Activated naive CD8-positive, alpha-beta T cell (primary cell): ENCODE data around the gene C5AR1.
"Not testable (repeated sequence)": the region's sequence is repeated elsewhere in the genome, so short reads cannot be mapped to it uniquely, and the experiment has no call there.

Experiments
- H3K27ac Mint-ChIP-seq: one replicate; pipeline ENCODE4 v1.8.0; 2021; ENCODE audit warnings: mixed read lengths
- H3K27me3 Mint-ChIP-seq: one replicate; pipeline ENCODE4 v1.8.0; 2021; ENCODE audit warnings: mixed read lengths
- H3K36me3 Mint-ChIP-seq: one replicate; pipeline ENCODE4 v1.8.0; 2021; ENCODE audit warnings: mixed read lengths
- H3K4me1 Mint-ChIP-seq: one replicate; pipeline ENCODE4 v1.8.0; 2021; ENCODE audit warnings: low read depth, mixed read lengths
- H3K4me3 Mint-ChIP-seq: one replicate; pipeline ENCODE4 v1.8.0; 2021; ENCODE audit warnings: mild to moderate bottlenecking, mixed read lengths
- H3K9me3 Mint-ChIP-seq: one replicate; pipeline ENCODE4 v1.8.0; 2021; ENCODE audit warnings: low read depth, mixed read lengths

The C5AR1 gene

DNA sequence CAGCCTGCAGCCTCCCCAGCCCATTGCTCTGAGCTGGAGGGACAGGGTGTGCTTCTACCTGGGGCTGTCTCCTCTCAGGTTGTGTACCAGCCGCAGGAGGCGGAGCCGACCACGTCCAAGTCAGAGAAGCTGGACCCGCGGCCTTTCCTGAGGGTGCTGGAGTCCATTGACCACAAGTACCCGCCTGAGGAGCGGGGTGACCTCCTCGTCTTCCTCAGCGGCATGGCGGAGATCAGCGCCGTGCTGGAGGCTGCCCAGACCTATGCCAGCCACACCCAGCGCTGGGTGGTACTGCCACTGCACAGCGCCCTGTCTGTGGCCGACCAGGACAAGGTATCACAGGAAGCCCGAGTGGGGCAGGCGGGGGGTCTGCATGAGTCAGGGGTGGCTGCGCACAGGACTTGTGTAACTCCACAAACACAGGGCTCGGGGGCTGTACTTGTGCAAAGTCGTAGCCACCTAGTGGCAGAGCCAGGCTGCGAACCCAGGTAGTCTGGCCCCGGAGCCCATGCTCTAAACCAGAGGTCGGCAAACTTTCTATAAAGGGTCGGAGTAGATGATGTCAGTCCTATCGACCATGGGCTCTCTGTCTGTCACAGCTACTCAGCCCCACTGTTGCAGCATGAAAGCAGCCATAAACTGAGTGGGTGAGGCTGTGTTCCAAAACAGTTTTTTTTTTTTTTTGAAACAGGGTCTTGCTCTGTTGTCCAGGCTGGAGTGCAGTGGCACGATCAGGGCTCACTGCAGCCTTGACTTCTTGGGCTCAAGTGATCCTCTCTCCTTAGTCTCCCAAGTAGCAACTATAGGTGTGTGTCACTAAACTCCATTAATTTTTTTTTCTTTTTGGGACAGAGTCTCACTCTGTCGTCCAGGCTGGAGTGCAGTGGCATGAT, 48.4 kb downstream of the C5AR1 start:
- no peaks in the 10 kb centered on the region for H3K9me3 Mint-ChIP-seq
- no peaks in the 10 kb centered on the region for H3K27me3 Mint-ChIP-seq
- no peak overlapping the region for H3K4me3 Mint-ChIP-seq
- peaks cover 14% of the 10 kb centered on the region for H3K36me3 Mint-ChIP-seq
- H3K4me1 Mint-ChIP-seq, result peaks cover 8% of the 10 kb centered on the region
- no peak overlapping the region for H3K27ac Mint-ChIP-seq

DNA sequence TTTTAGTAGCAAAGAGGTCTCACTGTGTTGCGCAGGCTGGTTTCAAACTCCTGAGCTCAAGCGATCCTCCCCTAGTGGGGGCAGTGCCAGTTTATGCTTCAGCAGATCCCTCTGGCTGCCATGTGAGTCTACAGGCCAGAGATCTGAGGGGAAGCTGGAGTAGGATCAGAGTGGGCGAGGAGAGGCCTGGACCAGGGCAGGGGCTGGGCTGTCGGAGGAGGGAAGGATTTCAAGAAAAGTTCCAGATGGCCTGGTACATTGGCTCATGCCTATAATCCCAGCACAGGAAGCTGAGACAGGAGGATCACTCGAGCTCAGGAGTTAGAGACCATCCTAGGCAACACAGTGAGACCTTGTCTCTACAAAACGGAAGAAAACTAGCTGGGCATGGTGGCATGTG, 49.3 kb downstream of the C5AR1 start:
- Mint-ChIP-seq H3K36me3 (peaks cover 14% of the 10 kb centered on the region), H3K4me1 (peaks cover 8% of the 10 kb centered on the region), H3K4me3 (no peak overlapping the region), H3K27me3 (no peaks in the 10 kb centered on the region), H3K9me3 (no peaks in the 10 kb centered on the region), H3K27ac (no peak overlapping the region)

DNA sequence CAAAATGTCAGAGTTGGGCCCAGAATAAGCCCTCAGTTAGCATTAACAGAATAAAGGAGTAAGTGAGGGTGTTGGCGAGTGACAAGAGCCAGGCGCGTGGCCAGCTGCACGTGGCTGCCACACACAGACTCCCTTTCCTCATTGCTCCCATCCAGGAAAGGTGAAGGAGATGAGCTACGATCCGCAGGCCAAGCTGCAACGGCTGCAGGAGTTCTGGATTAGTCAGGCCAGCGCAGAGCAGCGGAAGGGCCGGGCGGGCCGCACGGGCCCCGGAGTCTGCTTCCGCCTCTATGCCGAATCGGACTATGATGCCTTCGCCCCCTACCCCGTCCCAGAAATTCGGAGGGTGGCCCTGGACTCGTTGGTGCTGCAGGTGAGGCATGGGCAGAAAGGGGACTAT, 52.7 kb downstream of the C5AR1 start:
- Mint-ChIP-seq H3K36me3 (peaks cover 10% of the 10 kb centered on the region), H3K27me3 (no peaks in the 10 kb centered on the region), H3K4me3 (no peak overlapping the region), H3K4me1 (no peaks in the 10 kb centered on the region), H3K9me3 (no peaks in the 10 kb centered on the region), H3K27ac (no peak overlapping the region)

DNA sequence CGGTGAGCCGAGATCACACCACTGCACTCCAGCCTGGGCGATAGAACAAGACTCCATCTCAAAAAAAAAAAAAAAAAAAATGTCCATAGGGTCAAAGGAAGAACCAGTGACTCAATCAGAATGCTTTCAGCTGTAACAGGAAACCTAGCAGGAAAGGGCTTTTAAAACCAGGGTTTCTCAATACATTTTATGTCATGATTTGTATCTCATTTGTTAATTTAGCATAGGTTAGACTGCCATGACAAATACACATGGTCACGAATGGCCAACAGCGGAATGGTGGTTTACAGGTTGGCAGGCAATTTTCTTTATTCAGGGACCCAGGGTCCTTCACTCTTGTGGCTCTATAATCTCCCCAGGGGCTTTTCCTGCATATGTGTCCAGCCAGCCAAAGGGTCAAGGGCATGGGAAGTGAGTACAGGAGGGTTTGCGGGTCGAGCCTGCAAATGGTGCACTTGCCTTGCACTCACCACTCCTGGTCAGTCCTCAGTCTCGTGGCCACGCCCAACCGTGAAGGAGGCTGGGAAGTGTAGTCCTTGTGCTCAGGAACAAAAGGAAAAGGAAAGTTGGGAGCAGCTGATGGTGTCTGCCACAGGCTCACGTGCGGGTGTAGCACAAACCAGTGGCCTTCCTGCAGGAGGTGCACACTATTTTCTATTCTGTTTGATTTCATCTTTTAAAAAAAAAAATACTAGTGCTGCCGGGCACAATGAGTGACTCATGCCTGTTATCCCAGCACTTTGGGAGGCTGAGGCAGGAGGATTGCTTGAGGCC, 54.3 kb downstream of the C5AR1 start:
- H3K27me3 Mint-ChIP-seq, result no peaks in the 10 kb centered on the region
- H3K4me3 Mint-ChIP-seq, result no peak overlapping the region
- H3K36me3 Mint-ChIP-seq, result peaks cover 9% of the 10 kb centered on the region
- H3K4me1 Mint-ChIP-seq, result no peaks in the 10 kb centered on the region
- no peak overlapping the region for H3K27ac Mint-ChIP-seq
- H3K9me3 Mint-ChIP-seq, result no peaks in the 10 kb centered on the region

DNA sequence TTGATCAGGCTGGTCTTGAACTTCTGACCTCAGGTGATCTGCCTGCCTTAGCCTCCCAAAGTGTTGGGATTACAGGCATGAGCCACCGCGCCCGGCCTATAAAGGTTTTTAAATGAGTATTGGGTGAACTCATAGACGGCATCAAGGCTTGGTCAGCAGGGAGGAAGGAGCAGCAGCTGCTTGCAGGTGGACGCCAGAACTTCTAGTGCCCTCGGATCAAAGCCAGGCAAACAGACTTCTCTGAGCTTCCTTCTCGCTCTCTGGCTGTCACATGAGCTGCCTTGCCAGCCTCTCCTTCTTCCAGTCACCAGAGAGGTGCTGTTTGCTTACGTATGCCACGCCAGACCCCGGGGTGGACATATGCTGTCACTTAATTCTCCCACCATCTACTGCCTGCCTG, 55.8 kb downstream of the C5AR1 start:
- H3K27me3 Mint-ChIP-seq, H3K27ac Mint-ChIP-seq, H3K36me3 Mint-ChIP-seq, H3K4me3 Mint-ChIP-seq, H3K4me1 Mint-ChIP-seq, H3K9me3 Mint-ChIP-seq: not testable (repeated sequence)

DNA sequence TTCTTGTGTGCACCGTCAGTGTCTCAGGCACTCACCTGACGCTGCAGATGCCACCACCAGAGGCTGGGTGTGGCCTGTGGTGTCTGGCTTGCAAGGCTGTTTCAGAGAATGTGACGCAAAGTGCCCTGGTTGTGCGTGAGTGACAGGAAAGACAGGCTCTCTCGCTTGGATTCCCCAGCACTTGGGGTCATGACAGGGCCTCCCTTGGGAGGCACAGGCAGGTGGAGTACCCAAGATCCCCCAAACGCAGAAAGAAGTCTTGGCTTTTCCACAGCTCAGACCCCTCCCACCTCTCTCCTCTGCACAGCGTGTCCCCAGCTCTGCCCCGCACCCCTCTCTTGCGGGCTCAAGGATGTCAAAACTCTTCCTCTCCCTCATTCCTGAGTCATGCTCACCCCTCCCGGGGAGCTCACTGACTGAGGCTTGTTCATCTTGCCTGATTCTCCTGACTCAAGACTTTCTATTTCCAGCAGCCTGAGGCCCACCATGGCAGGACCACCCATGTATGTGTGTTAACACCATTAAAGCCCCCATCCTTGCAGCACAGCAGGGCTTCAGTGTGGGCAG, 60.5 kb downstream of the C5AR1 start:
- Mint-ChIP-seq H3K27me3 (no peaks in the 10 kb centered on the region), H3K4me3 (no peak overlapping the region), H3K27ac (no peak overlapping the region), H3K36me3 (peaks cover 5% of the 10 kb centered on the region), H3K4me1 (no peaks in the 10 kb centered on the region), H3K9me3 (no peaks in the 10 kb centered on the region)

DNA sequence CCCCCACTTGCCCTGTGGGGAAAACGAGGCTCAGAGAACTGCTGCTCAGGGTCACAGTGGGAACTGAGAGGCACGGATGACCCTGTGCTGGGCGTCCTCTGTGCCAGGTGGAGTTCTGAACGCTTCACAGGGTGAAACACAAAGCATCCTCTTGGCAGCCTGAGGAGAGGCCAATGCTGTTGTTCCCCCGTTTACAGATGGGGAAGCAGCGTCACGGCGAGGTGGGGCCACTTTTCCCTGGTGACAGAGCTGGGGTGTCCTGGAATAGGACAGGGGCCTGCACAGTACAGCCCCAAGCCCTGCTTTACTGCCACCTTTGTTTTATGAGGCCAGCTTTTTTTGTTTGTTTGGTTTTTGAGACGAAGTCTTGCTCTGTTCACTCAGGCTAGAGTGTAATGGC, 61.6 kb downstream of the C5AR1 start:
- H3K27ac Mint-ChIP-seq, result no peak overlapping the region
- H3K36me3 Mint-ChIP-seq, result peaks cover 5% of the 10 kb centered on the region
- H3K27me3 Mint-ChIP-seq, result no peaks in the 10 kb centered on the region
- no peaks in the 10 kb centered on the region for H3K4me1 Mint-ChIP-seq
- no peak overlapping the region for H3K4me3 Mint-ChIP-seq
- no peaks in the 10 kb centered on the region for H3K9me3 Mint-ChIP-seq
